ENCODE data around the gene NCOR1. TPM values are rescaled to one million over a fixed set of nuclear protein-coding genes. Genes with fewer than 3 reads are reported as not detected.

Gene NCOR1
- total and polyA plus RNA-seq, 2 of the 13 experiments (the other 11 are each of a cell fraction or from before 2014, with no cell fraction given), result 57.0 to 71.7 TPM

DNA sequence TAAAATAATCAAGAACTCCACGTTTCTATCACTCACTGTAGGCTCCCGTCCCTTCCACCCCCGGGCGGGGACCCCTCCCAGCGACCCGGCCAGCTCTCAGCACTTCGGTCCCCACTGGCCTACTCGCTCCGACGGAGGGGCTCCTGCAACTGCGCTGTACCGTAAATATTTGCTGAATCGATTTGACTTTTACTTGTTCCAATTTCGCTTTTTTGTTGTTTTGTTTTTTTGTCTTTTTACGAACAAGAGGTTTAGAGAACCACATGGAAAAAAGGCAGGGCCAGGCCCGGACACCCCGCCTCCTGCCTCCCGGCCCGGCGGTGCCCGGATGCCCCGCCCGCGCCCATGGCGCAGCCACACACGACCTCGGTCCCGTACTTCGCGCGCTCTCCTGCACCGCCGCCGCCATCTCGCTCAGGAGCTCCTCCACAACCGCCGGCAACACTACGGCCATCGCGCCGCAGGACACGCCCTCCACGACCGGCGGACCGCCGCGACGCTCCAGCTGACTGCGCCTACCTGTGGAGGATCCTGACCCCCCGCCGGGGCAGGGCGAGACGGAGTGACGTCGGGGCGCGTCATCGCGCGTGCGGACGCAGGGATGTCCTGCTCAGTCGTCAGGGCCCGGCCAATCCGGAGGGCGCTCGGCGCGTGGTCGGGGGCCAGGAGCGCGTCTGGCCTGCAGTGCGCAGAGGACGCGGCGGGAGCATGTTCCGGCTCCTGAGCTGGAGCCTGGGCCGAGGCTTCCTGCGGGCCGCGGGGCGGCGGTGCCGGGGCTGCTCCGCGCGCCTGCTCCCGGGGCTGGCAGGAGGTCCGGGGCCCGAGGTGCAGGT lies 216.0 kb downstream of the NCOR1 start, which contains the start of the genes TTC19 and ZSWIM7 (continued):
- peak; percentile 87 for TF ChIP-seq ZNF607 (CRISPR knock-in tag; IDR thresholded peaks at IDR 0.05; ENCODE audit: borderline replicate concordance)
- TF ChIP-seq, protein P1, sequence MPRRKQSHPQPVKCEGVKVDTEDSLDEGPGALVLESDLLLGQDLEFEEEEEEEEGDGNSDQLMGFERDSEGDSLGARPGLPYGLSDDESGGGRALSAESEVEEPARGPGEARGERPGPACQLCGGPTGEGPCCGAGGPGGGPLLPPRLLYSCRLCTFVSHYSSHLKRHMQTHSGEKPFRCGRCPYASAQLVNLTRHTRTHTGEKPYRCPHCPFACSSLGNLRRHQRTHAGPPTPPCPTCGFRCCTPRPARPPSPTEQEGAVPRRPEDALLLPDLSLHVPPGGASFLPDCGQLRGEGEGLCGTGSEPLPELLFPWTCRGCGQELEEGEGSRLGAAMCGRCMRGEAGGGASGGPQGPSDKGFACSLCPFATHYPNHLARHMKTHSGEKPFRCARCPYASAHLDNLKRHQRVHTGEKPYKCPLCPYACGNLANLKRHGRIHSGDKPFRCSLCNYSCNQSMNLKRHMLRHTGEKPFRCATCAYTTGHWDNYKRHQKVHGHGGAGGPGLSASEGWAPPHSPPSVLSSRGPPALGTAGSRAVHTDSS (CRISPR knock-in tag; conservative IDR thresholded peaks at IDR 0.05), result peak; percentile 42
- TF ChIP-seq TMF1 (CRISPR knock-in tag; IDR thresholded peaks at IDR 0.05; ENCODE audit: low read depth), result peak; percentile 70; the same call in 1 of the 2 replicates
- TF ChIP-seq, protein P2, sequence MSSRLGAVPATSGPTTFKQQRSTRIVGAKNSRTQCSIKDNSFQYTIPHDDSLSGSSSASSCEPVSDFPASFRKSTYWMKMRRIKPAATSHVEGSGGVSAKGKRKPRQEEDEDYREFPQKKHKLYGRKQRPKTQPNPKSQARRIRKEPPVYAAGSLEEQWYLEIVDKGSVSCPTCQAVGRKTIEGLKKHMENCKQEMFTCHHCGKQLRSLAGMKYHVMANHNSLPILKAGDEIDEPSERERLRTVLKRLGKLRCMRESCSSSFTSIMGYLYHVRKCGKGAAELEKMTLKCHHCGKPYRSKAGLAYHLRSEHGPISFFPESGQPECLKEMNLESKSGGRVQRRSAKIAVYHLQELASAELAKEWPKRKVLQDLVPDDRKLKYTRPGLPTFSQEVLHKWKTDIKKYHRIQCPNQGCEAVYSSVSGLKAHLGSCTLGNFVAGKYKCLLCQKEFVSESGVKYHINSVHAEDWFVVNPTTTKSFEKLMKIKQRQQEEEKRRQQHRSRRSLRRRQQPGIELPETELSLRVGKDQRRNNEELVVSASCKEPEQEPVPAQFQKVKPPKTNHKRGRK (CRISPR knock-in tag; IDR thresholded peaks at IDR 0.05), result no peak
- TF ChIP-seq ZNF724P (CRISPR knock-in tag; IDR thresholded peaks at IDR 0.05; ENCODE audit: borderline replicate concordance), result peak; percentile 88; the same call in 1 of the 2 replicates
- TF ChIP-seq, protein P3, sequence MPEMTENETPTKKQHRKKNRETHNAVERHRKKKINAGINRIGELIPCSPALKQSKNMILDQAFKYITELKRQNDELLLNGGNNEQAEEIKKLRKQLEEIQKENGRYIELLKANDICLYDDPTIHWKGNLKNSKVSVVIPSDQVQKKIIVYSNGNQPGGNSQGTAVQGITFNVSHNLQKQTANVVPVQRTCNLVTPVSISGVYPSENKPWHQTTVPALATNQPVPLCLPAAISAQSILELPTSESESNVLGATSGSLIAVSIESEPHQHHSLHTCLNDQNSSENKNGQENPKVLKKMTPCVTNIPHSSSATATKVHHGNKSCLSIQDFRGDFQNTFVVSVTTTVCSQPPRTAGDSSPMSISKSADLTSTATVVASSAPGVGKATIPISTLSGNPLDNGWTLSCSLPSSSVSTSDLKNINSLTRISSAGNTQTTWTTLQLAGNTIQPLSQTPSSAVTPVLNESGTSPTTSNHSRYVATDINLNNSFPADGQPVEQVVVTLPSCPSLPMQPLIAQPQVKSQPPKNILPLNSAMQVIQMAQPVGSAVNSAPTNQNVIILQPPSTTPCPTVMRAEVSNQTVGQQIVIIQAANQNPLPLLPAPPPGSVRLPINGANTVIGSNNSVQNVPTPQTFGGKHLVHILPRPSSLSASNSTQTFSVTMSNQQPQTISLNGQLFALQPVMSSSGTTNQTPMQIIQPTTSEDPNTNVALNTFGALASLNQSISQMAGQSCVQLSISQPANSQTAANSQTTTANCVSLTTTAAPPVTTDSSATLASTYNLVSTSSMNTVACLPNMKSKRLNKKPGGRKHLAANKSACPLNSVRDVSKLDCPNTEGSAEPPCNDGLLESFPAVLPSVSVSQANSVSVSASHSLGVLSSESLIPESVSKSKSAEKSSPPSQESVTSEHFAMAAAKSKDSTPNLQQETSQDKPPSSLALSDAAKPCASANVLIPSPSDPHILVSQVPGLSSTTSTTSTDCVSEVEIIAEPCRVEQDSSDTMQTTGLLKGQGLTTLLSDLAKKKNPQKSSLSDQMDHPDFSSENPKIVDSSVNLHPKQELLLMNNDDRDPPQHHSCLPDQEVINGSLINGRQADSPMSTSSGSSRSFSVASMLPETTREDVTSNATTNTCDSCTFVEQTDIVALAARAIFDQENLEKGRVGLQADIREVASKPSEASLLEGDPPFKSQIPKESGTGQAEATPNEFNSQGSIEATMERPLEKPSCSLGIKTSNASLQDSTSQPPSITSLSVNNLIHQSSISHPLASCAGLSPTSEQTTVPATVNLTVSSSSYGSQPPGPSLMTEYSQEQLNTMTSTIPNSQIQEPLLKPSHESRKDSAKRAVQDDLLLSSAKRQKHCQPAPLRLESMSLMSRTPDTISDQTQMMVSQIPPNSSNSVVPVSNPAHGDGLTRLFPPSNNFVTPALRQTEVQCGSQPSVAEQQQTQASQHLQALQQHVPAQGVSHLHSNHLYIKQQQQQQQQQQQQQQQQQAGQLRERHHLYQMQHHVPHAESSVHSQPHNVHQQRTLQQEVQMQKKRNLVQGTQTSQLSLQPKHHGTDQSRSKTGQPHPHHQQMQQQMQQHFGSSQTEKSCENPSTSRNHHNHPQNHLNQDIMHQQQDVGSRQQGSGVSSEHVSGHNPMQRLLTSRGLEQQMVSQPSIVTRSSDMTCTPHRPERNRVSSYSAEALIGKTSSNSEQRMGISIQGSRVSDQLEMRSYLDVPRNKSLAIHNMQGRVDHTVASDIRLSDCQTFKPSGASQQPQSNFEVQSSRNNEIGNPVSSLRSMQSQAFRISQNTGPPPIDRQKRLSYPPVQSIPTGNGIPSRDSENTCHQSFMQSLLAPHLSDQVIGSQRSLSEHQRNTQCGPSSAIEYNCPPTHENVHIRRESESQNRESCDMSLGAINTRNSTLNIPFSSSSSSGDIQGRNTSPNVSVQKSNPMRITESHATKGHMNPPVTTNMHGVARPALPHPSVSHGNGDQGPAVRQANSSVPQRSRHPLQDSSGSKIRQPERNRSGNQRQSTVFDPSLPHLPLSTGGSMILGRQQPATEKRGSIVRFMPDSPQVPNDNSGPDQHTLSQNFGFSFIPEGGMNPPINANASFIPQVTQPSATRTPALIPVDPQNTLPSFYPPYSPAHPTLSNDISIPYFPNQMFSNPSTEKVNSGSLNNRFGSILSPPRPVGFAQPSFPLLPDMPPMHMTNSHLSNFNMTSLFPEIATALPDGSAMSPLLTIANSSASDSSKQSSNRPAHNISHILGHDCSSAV (CRISPR knock-in tag; IDR thresholded peaks at IDR 0.05; ENCODE audit: borderline replicate concordance), result no peak
- peak; percentile 89 for TF ChIP-seq DNMT3B (CRISPR knock-in tag; conservative IDR thresholded peaks at IDR 0.05)
- no peak for TF ChIP-seq U2AF2 (IDR thresholded peaks at IDR 0.05; ENCODE audit: low read depth, low read length)
- TF ChIP-seq IRF2 (CRISPR knock-in tag; IDR thresholded peaks at IDR 0.05), result peak; percentile 94
- TF ChIP-seq, protein P4, sequence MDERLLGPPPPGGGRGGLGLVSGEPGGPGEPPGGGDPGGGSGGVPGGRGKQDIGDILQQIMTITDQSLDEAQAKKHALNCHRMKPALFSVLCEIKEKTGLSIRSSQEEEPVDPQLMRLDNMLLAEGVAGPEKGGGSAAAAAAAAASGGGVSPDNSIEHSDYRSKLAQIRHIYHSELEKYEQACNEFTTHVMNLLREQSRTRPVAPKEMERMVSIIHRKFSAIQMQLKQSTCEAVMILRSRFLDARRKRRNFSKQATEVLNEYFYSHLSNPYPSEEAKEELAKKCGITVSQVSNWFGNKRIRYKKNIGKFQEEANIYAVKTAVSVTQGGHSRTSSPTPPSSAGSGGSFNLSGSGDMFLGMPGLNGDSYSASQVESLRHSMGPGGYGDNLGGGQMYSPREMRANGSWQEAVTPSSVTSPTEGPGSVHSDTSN (CRISPR knock-in tag; IDR thresholded peaks at IDR 0.05), result no peak
- TF ChIP-seq, protein P5, sequence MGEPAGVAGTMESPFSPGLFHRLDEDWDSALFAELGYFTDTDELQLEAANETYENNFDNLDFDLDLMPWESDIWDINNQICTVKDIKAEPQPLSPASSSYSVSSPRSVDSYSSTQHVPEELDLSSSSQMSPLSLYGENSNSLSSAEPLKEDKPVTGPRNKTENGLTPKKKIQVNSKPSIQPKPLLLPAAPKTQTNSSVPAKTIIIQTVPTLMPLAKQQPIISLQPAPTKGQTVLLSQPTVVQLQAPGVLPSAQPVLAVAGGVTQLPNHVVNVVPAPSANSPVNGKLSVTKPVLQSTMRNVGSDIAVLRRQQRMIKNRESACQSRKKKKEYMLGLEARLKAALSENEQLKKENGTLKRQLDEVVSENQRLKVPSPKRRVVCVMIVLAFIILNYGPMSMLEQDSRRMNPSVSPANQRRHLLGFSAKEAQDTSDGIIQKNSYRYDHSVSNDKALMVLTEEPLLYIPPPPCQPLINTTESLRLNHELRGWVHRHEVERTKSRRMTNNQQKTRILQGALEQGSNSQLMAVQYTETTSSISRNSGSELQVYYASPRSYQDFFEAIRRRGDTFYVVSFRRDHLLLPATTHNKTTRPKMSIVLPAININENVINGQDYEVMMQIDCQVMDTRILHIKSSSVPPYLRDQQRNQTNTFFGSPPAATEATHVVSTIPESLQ (CRISPR knock-in tag; conservative IDR thresholded peaks at IDR 0.05), result 0 out of 2 replicates have a peak, but pooled peaks have one; percentile 44
- TF ChIP-seq SIN3A (IDR thresholded peaks at IDR 0.05; ENCODE audit: borderline replicate concordance, low read depth, low read length), result peak; percentile 82
